SK-N-SH treated with all-trans-retinoic acid at 6 μM for 48 hours (cell line): ENCODE results near the gene DENND1A.

Experiments used
- ARNTL ChIP-seq: fragments of 450-650 bp; formaldehyde crosslinking; IDR thresholded peaks from 2 replicates; pipeline ENCODE4 v1.5.0; 2020; ENCODE audit warnings: low read depth, mild to moderate bottlenecking, moderate library complexity, borderline replicate concordance
- BACH2 ChIP-seq: fragments of 250-450 bp; sonication (Bioruptor Pico); IDR thresholded peaks from 2 replicates; pipeline ENCODE4 v1.9.0; 2021; ENCODE audit warnings: mild to moderate bottlenecking, borderline replicate concordance
- CREB5 ChIP-seq: fragments of 250-450 bp; sonication (Bioruptor Pico); IDR thresholded peaks from 2 replicates; pipeline ENCODE4 v1.5.1; 2020; ENCODE audit warnings: low read depth, mild to moderate bottlenecking, moderate library complexity
- CSRNP3 ChIP-seq: fragments of 250-450 bp; sonication (Bioruptor Pico); IDR thresholded peaks from 2 replicates; pipeline ENCODE4 v1.5.1; 2021; ENCODE audit warnings: mild to moderate bottlenecking, moderate library complexity
- ISL1 ChIP-seq: fragments of 250-450 bp; sonication (Bioruptor Pico); IDR thresholded peaks from 2 replicates; pipeline ENCODE4 v2.1.2; 2022; ENCODE audit warnings: mild to moderate bottlenecking, moderate library complexity
- PATZ1 ChIP-seq: fragments of 250-450 bp; sonication (Bioruptor Pico); IDR thresholded peaks from 2 replicates; pipeline ENCODE4 v1.8.0; 2020; ENCODE audit warnings: mild to moderate bottlenecking, moderate library complexity, borderline replicate concordance
- POU6F1 ChIP-seq: fragments of 250-450 bp; sonication (Bioruptor Pico); IDR thresholded peaks from 2 replicates; pipeline ENCODE4 v1.8.0; 2021; ENCODE audit warnings: low read depth, mild to moderate bottlenecking, moderate library complexity, borderline replicate concordance
- SNAI2 ChIP-seq: fragments of 250-450 bp; sonication (Bioruptor Pico); IDR thresholded peaks from 2 replicates; pipeline ENCODE4 v1.5.0; 2020; ENCODE audit warnings: mild to moderate bottlenecking, moderate library complexity
- TCF4 ChIP-seq: fragments of 250-450 bp; sonication (Bioruptor Pico); IDR thresholded peaks from 2 replicates; pipeline ENCODE4 v1.8.0; 2021; ENCODE audit warnings: mild to moderate bottlenecking, moderate library complexity, borderline replicate concordance
- TOX ChIP-seq: fragments of 250-450 bp; sonication (Bioruptor Pico); IDR thresholded peaks from 2 replicates; pipeline ENCODE4 v1.8.0; 2021; ENCODE audit warnings: mild to moderate bottlenecking, moderate library complexity, borderline replicate concordance
- TSHZ2 ChIP-seq: fragments of 250-450 bp; sonication (Bioruptor Pico); IDR thresholded peaks from 2 replicates; pipeline ENCODE4 v1.5.0; 2020; ENCODE audit warnings: mild to moderate bottlenecking, moderate library complexity
- ZC3H10 ChIP-seq: fragments of 250-450 bp; sonication (Bioruptor Pico); IDR thresholded peaks from 2 replicates; pipeline ENCODE4 v1.5.1; 2021; ENCODE audit warnings: mild to moderate bottlenecking, moderate library complexity
- ZFP3 ChIP-seq: fragments of 250-450 bp; sonication (Bioruptor Pico); IDR thresholded peaks from 2 replicates; pipeline ENCODE4 v1.5.0; 2020; ENCODE audit warnings: mild to moderate bottlenecking, moderate library complexity
- ZNF8 ChIP-seq: fragments of 450-650 bp; formaldehyde crosslinking; IDR thresholded peaks from 2 replicates; pipeline ENCODE4 v1.5.0; 2020; ENCODE audit warnings: mild to moderate bottlenecking, moderate library complexity

- TF ChIP-seq ZNF8 (no peak), CREB5 (CRISPR knock-in tag) (no peak), BACH2 (CRISPR knock-in tag) (no peak), ZC3H10 (no peak), ISL1 (CRISPR knock-in tag) (no peak), POU6F1 (CRISPR knock-in tag) (no peak), ARNTL (CRISPR knock-in tag) (no peak), CSRNP3 (CRISPR knock-in tag) (no peak), TCF4 (CRISPR knock-in tag) (no peak), TOX (CRISPR knock-in tag) (no peak), PATZ1 (no peak), ZFP3 (CRISPR knock-in tag) (no peak), TSHZ2 (CRISPR knock-in tag) (no peak), SNAI2 (CRISPR knock-in tag) (no peak)
Observed at GRCh38 chr9:123978981-123979380, 49.1 kb upstream of the DENND1A start.
